ENCODE data around the gene HSD17B11.

DNA sequence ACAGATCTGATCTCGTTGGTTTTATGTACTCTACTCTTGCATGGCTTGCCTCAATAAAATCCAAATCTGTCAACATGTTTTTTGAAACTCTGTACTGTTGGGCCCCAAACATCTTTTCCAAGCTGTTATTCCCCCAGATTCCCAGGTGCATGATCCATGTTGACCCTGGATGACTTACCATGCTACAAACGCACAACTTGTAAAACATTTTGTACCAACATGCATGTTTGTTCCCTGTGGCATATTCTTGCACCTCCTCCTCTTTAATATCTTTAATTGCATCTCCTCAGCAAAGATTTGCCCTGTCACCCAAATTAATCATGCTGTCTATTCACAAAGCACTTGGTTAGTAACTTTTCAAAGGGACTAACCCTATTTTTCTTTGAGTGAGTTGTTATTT, 92.6 kb downstream of the HSD17B11 start:
- TF ChIP-seq, protein P1, sequence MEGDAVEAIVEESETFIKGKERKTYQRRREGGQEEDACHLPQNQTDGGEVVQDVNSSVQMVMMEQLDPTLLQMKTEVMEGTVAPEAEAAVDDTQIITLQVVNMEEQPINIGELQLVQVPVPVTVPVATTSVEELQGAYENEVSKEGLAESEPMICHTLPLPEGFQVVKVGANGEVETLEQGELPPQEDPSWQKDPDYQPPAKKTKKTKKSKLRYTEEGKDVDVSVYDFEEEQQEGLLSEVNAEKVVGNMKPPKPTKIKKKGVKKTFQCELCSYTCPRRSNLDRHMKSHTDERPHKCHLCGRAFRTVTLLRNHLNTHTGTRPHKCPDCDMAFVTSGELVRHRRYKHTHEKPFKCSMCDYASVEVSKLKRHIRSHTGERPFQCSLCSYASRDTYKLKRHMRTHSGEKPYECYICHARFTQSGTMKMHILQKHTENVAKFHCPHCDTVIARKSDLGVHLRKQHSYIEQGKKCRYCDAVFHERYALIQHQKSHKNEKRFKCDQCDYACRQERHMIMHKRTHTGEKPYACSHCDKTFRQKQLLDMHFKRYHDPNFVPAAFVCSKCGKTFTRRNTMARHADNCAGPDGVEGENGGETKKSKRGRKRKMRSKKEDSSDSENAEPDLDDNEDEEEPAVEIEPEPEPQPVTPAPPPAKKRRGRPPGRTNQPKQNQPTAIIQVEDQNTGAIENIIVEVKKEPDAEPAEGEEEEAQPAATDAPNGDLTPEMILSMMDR (IDR thresholded peaks at IDR 0.05; ENCODE audit: insufficient read depth, low read length), result no peak
- TF ChIP-seq GABPA (IDR thresholded peaks at IDR 0.05; ENCODE audit: low read depth) (no peak), POLR2AphosphoS5 (IDR thresholded peaks at IDR 0.05; ENCODE audit: low read depth) (no peak)
